Fibroblast of skin of right biceps (primary cell): Measurements from ENCODE around the gene PLLP.
A peak's percentile ranks its signal among the peaks of the same experiment; 100 is the strongest.

ENCODE experiments used
- DNase-seq: peaks from one replicate; pipeline ENCODE4 v3.0.0-alpha.2; 2013

PLLP gene

DNA sequence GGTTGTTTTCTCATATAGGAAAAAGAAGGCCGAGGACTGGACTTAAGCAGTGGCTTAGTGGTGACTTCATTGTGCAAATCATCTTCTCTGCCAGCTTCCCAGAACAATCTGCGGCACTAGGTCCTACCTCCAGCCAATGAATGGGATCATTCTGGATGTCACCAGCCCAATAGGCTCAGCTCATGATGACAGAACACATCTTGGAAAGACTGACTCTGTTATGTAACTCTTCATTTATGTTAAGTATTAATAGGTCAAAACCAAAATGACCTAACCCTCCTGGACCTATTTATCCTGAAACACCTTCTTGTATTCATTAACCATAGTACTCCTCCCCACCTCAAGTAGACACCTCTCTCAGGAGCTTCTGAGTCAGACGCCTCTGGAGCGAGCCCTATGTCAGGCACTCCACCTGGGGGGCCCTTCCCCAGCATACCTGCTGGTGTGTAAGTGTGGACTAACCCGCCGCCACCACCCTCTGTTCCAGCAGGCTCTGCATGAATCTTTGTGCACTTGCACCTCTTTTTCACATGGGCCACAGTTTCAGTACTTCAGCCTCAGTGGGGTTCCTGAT is 32.2 kb downstream of the PLLP start:
- no peak for DNase-seq

DNA sequence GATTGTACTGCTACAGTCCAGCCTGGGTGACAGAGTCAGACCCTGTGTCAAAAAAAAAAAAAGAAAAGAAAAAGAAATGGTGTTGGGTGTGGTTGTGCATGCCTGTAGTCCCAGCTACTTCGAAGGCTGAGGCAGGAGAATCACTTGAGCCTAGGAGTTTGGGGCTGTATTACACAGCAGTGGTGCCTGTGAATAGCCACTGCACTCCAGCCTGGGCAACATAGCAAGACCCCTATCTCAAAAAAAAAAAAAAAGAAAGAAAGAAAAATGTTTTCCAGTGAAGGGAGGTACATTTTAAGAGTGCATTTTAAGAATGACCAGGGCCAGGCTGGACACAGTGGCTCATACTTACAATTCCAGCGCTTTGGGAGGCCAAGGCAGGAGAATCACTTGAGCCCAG is 33.1 kb downstream of the PLLP start:
- no peak for DNase-seq

DNA sequence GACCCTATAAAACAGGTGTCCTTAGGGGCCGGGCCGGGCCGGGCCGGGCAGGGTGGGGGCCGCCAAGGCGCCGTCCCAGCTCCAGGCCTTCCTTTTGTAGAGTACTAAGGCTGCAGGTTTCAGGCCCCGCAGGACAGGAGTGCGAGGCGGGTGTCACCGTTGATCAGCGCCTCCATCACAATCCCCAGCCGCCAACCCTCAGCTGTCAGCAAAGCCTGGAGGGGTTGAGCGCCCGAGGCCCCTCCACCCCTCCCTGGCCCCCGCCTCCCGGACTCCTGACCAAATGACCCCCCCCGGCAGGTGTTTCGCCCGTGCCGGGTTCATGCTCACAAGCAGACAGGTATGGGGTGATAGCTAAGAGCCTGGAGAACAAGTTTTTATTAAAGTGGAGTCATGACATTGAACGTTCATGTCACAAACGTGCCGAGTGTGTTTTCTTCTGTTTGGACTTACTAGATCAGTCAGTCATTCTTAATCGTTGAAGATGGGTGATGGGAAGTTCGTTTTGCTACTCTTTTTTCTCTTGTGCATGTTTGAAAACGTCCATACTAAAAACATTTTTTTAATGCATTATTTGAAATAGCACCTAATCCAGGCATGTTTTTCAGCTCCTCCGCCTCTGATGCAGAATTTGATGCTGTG is 38.9 kb downstream of the PLLP start:
- no peak for DNase-seq

DNA sequence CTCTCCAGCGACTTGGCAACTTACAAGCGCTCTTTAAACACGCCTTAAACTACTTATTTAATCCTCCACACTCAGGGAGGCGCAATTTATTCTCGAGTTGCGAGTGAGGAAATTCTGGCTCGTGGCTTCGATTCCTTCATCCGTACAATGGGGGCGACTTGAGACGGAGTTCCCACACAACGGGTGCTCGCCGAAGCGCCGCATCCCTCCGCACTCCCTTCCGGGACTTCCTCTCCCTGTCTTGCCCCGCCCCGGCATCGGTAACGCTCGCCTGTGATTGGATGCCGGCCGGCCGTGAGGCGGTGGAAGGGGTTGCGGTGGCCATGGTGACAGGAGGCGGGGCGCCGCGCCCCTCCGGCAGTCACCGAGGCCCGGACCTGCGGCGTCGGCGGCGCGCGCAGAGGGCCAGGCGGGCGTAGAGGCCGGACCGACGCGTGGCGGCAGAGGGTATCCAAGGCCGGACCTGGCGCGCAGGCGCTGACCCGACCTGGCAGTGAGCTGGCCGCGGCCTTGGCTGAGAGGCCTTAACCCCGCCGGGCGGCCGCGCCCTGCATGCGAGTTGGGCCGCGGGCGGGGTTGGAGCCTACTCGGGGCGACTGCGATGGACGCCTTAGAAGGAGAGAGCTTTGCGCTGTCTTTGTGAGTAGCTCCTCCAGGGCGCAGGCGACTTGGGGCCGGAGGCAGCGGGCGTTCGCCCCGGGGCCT is 39.6 kb downstream of the PLLP start, which contains the start of gene ARL2BP:
Gene ARL2BP, plus strand, starts transcription at position 493 of the 705 bp plus-strand sequence. Its CDS starts 109 bp downstream, at position 602.
- DNase-seq, result peak; percentile 98

- no peak for DNase-seq
Measured at GRCh38 chr16:57244463-57244766, 40.1 kb downstream of the PLLP start.

GRCh38 chr16:57242650-57243049 is 41.8 kb downstream of the PLLP start:
- DNase-seq, result no peak

DNA sequence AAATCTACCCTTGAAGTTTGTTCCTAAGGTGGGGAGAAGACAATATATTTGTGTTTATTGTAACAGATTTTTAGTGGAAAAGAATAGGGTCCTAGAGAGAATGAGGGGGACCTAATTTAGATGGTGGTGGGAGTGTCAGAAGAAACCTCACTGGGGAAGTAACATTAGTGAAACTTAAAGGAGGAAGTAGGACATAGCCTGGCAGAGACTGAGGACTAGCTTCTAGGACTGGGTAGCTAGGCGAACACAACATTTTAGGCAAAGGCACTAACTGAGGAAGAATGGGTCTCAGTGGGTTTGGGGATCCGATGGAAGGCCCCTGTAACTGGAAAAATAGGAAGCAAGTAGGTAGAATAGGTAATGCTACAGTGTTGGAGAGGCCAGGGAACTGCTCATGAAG is 43.6 kb downstream of the PLLP start:
- no peak for DNase-seq

GRCh38 chr16:57239107-57239506 is 45.4 kb downstream of the PLLP start:
- no peak for DNase-seq

DNA sequence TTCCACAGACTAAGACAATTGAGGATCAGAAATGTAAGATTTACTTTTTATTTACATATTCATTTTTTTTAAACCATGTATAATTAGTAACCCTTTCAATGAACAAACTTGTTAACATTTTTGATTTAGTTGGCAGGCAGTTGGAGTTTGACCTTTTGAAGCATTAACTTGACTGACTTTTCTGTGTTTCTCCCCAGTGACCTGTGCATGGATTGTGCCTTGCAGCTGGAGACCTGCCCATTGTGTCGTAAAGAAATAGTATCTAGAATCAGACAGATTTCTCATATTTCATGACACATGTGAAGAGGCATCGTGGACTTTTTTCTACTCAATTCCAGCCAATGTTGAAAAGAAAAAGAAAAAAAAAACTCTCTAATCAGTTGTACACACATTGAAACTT is 45.8 kb downstream of the PLLP start:
- no peak for DNase-seq

GRCh38 chr16:57236022-57236350 is 48.5 kb downstream of the PLLP start:
- no peak for DNase-seq

DNA sequence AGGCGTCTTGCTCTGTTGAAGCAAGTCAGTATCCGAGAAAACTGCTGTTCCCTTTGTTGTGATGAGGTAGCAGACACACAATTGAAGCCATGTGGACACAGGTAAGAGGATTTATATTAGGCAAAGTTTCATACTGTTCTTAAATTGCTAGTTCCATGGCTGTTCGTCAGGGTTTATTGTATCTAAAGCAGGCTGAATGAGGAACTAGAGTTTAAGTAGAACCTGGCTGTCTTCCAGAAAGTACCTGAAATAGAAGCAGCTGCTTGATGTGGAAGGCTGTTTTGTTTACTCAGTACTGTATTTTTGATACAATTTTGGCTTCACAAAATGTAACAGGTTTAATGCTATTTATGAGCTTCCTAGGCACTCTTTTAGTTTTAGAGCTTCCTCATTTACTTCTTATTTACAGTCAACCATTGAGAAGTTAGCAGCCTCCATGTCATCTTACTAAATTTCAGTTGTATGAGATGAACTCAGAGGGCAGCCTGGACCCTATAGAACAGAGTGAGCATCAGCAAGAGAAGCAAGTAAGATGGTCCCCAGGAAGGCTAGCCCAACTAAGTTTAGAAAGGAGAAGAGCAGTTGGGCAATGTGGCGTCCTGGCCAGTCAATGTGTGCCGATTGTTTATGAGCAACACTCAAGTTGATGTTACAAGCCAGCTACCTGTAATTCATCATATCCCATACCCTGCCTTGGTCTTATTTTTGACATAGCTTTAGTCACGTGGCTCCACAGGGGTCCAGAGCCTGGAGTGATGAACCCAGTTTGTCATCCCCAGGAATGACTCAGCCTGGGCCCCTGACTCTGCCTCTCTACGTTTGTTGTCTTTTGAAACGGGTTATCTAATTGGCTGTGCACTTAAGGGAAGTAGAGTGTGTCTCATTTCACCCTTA is 49.1 kb downstream of the PLLP start:
- DNase-seq, result peak; percentile 87

GRCh38 chr16:57234707-57235092 is 49.8 kb downstream of the PLLP start:
- no peak for DNase-seq

- DNase-seq, result no peak
Measured at GRCh38 chr16:57233944-57234706, 50.3 kb downstream of the PLLP start.

GRCh38 chr16:57231821-57232350 is 52.6 kb downstream of the PLLP start:
- DNase-seq, result no peak

DNA sequence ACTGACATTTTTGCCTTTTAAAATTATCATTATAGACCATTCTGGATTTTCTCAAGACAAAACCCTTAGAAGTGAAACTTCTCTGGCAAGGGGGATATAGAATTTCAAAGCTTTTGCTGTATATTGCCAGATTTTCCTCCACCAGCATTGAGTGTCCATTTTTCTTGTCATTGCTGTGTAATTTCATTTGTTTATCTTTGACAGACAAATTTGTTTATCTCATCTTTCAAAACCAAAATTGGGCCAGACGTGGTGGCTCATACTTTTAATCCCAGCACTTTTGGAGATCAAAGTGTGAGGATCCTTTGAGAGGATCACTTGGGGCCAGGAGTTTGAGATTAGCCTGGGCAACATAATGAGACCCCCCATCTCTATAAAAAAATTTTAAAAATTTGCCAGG is 55.4 kb downstream of the PLLP start:
- no peak for DNase-seq

GRCh38 chr16:57226701-57227621 is 57.5 kb downstream of the PLLP start:
- peak; percentile 32 for DNase-seq

- no peak for DNase-seq
Measured at GRCh38 chr16:57225978-57226377, 58.5 kb downstream of the PLLP start.

- no peak for DNase-seq
Measured at GRCh38 chr16:57224651-57225335, 59.7 kb downstream of the PLLP start.

GRCh38 chr16:57223057-57223456 is 61.4 kb downstream of the PLLP start:
- DNase-seq, result no peak

GRCh38 chr16:57216968-57217367 is 67.5 kb downstream of the PLLP start:
- DNase-seq, result no peak

DNA sequence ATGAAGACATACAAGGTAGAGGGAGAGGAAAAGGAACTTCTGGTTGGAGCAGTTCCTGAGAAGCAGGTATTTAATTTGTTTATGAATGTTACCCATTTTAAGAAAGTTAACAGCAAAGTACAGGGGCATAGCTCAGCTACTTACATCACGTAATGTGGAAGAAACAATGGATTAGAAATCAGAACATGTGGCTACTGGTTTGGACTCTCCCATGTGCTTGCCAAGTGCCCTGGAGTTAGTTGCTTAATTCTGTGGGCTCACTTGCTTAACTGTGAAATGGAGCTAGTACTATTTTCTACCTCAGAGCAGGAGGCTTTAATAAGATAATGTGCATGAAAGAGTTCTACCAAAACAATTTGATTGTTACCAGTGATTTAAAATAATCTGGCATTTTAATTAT is 71.0 kb downstream of the PLLP start:
- DNase-seq, result no peak
